Measurements from ENCODE around the gene GTF2A2. TPM values are rescaled to one million over a fixed set of nuclear protein-coding genes. Genes with fewer than 3 reads are reported as not detected.
A peak's percentile ranks its signal among the peaks of the same experiment; 100 is the strongest.
"Not testable (repeated sequence)": the region's sequence is repeated elsewhere in the genome, so short reads cannot be mapped to it uniquely, and the experiment has no call there.

The GTF2A2 gene
- total RNA-seq, result 10 to 100 TPM; 20.3 to 40.7 (median 36.1) TPM

GRCh38 chr15:59656897-59657634 is at the start of gene GTF2A2:
GTF2A2 (minus strand) TSS chr15:59657515; CDS start chr15:59652277, 5,238 bp downstream.
- TF ChIP-seq POLR2AphosphoS5 (IDR thresholded peaks at IDR 0.05) (peak; percentile 58 to 84 (median 72)), POLR2A (IDR thresholded peaks at IDR 0.05) (peak; percentile 54), CTCF (IDR thresholded peaks at IDR 0.05) (no peak)
- Histone ChIP-seq H3K4me3 (peak within 1 kb of the TSS; percentile 81 to 95 (median 86)), H3K4me1 (peaks cover 0 to 6% of the 10 kb centered on the region in 2 donors), H3K27ac (peak within 1 kb of the TSS; percentile 87 to 90), H3K9me3 (no peaks in the 10 kb centered on the region), H3K27me3 (no peaks in the 10 kb centered on the region), H3K36me3 (no peaks in the 10 kb centered on the region)
- DNase-seq (ENCODE audit: low spot score in 2 of 2), result peak; percentile 91 to 92
- intact Hi-C loops (cut with DNase I; ENCODE audit: low total_unique reads), result no loop called here

DNA sequence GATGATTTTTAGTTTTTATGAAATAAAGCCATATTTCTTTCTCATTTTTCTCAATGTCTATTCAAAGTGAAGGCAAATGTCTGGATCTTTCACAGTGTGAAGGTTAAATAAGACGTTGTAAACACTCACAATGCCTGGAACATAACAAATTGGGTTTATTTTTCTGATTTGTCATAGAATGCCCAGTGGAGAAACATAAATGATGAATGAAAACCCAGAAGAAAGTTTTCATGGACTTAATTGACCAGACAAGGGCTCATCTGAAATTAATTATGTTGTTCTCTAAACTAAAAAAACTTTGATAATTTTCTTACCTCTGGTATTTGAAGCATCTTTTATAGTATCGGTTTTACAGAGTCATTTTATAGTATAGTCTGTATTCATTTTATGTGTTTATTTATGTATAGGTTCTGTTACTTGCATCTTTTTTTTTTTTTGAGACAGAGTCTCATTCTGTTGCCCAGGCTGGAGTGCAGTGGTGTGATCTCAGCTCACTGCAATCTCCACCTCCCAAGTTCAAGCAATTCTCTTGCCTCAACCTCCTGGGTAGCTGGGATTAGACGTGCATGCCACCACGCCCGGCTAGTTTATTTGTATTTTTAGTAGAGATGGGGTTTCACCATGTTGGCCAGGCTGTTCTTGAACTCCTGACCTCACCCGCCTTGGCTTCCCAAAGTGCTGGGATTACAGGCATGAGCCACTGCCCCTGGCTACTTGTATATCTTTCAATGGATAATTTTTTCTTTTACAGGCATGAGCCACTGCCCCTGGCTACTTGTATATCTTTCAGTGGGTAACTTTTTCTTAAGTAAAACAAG is 46.9 kb upstream of the GTF2A2 start:
- intact Hi-C loops (cut with DNase I; ENCODE audit: low total_unique reads), result no loop called here
- no peaks in the 10 kb centered on the region for H3K9me3 ChIP-seq
- no peak for DNase-seq (ENCODE audit: low spot score in 2 of 2)
- H3K27ac ChIP-seq, result no peak overlapping the region
- H3K27me3 ChIP-seq, result no peaks in the 10 kb centered on the region
- H3K4me3 ChIP-seq, result no peak overlapping the region
- no peak for TF ChIP-seq POLR2A (IDR thresholded peaks at IDR 0.05)
- TF ChIP-seq POLR2AphosphoS5 (IDR thresholded peaks at IDR 0.05), result no peak
- TF ChIP-seq CTCF (IDR thresholded peaks at IDR 0.05), result no peak
- no peaks in the 10 kb centered on the region for H3K4me1 ChIP-seq
- no peaks in the 10 kb centered on the region for H3K36me3 ChIP-seq

GRCh38 chr15:59702351-59702750 is 45.0 kb upstream of the GTF2A2 start:
- no peak for TF ChIP-seq POLR2AphosphoS5 (IDR thresholded peaks at IDR 0.05)
- no peak for DNase-seq (ENCODE audit: low spot score in 2 of 2)
- intact Hi-C loops (cut with DNase I; ENCODE audit: low total_unique reads), result no loop called here
- no peaks in the 10 kb centered on the region for H3K4me1 ChIP-seq
- no peaks in the 10 kb centered on the region for H3K36me3 ChIP-seq
- no peaks in the 10 kb centered on the region for H3K9me3 ChIP-seq
- H3K27me3 ChIP-seq, result no peaks in the 10 kb centered on the region
- H3K27ac ChIP-seq, result no peak overlapping the region
- no peak overlapping the region for H3K4me3 ChIP-seq

DNA sequence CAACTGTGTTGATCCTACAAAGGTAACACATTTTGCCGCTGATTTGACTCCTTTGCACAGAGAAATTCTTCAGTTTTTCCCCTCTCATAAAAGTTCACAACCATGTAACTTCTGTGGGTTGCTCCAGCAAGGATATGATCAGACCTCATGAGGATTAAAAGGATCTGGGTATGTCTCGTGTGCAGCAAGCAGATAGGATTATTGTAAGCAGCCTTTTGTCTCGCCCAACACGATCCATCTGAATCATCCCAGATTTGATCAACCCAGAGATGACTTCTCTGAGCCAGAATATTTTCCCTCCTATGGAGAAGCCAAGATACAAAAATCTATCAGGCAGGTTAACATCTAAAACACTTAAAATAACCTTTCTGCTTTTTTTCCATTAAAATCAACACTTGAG is 44.6 kb upstream of the GTF2A2 start:
- intact Hi-C loops (cut with DNase I; ENCODE audit: low total_unique reads), result no loop called here
- Histone ChIP-seq H3K36me3 (no peaks in the 10 kb centered on the region), H3K27me3 (no peaks in the 10 kb centered on the region), H3K9me3 (no peaks in the 10 kb centered on the region), H3K4me3 (no peak overlapping the region), H3K4me1 (no peaks in the 10 kb centered on the region), H3K27ac (no peak overlapping the region)
- no peak for DNase-seq (ENCODE audit: low spot score in 2 of 2)
- TF ChIP-seq POLR2A (IDR thresholded peaks at IDR 0.05), result no peak

DNA sequence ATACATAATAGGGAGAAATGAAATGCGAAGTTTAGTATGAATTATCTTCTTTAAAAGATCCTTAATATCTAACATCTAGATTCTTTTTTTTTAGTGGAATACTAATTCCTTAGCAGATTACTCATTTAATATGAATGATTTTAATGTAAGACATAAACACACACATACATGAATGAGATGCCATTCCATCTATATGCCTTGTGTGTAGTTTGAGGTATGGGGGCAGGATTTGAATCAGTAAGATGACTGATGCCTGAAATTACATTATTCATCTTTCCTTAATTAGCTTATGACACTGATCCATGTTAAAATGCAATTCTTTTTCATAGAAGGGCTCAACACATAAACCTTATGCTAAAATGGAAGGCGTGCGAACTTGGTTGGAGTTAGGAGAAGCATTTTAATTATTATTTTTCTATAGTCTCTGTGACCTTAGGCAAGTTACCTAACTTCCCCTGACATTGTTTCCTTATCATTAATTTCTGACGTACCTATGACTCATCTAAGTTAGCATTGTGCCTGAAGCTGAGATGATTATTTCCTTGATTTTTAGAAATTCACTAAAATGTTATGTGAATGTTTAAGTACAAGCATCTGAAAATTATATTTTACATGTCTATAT is 42.6 kb upstream of the GTF2A2 start:
- intact Hi-C loops (cut with DNase I; ENCODE audit: low total_unique reads), result no loop called here
- no peak for DNase-seq (ENCODE audit: low spot score in 2 of 2)
- Histone ChIP-seq H3K27ac (no peak overlapping the region), H3K4me1 (no peaks in the 10 kb centered on the region), H3K9me3 (no peaks in the 10 kb centered on the region), H3K4me3 (no peak overlapping the region), H3K36me3 (no peaks in the 10 kb centered on the region), H3K27me3 (no peaks in the 10 kb centered on the region)
- no peak for TF ChIP-seq POLR2A (IDR thresholded peaks at IDR 0.05)
- no peak for TF ChIP-seq POLR2AphosphoS5 (IDR thresholded peaks at IDR 0.05)
- TF ChIP-seq CTCF (IDR thresholded peaks at IDR 0.05), result no peak

GRCh38 chr15:59698065-59698464 is 40.8 kb upstream of the GTF2A2 start:
- H3K36me3 ChIP-seq; H3K4me1 ChIP-seq; H3K27ac ChIP-seq; DNase-seq (ENCODE audit: low spot score in 2 of 2); H3K9me3 ChIP-seq; intact Hi-C loops (cut with DNase I; ENCODE audit: low total_unique reads); H3K4me3 ChIP-seq; H3K27me3 ChIP-seq: not testable (repeated sequence)
